ENCODE data around the gene PPP5C. TPM values are rescaled to one million over a fixed set of nuclear protein-coding genes. Genes with fewer than 3 reads are reported as not detected.

The PPP5C gene
- total and polyA plus RNA-seq, 4 donors, result 19.0 to 50.5 (median 28.3) TPM

GRCh38 chr19:46378268-46378667 is 31.4 kb downstream of the PPP5C start:
- Histone ChIP-seq H3K4me3 (ENCODE audit: low read depth in 1 of 3, low read length in 3 of 3) (no peak overlapping the region), H3K9ac (ENCODE audit: low read depth in 1 of 2, low read length in 2 of 2) (no peak overlapping the region), H3K36me3 (ENCODE audit: control insufficient read depth in 4 of 4, insufficient read depth in 3 of 4, low read depth in 1 of 4, low read length in 3 of 4) (peaks cover 0 to 32% (median 23%) of the 10 kb centered on the region in 4 donors), H3K27me3 (ENCODE audit: control insufficient read depth in 4 of 4, insufficient read depth in 4 of 4, low read length in 3 of 4) (no peaks in the 10 kb centered on the region), H3K27ac (ENCODE audit: low read depth in 1 of 2, low read length in 2 of 2) (no peak overlapping the region), H3K9me3 (ENCODE audit: control insufficient read depth in 4 of 4, low read length in 3 of 4) (no peaks in the 10 kb centered on the region), H3K4me1 (ENCODE audit: control insufficient read depth in 4 of 4, insufficient read depth in 4 of 4, low read length in 3 of 4) (peaks cover 0 to 10% (median 9%) of the 10 kb centered on the region in 4 donors)
- no peak for DNase-seq (ENCODE audit: low spot score)
- WGBS, result 51% methylated on average over 2 of the region's 2 CpGs
- TF ChIP-seq EGR1 (IDR thresholded peaks at IDR 0.05; ENCODE audit: low read depth in 2 of 2), result no peak
- TF ChIP-seq JUND (IDR thresholded peaks at IDR 0.05), result peak in 1 of 2 donors; percentile 13

- H3K4me3 ChIP-seq (ENCODE audit: low read depth in 1 of 3, low read length in 3 of 3), result no peak overlapping the region
- H3K9ac ChIP-seq (ENCODE audit: low read depth in 1 of 2, low read length in 2 of 2), result no peak overlapping the region
- no peaks in the 10 kb centered on the region for H3K4me1 ChIP-seq (ENCODE audit: control insufficient read depth in 4 of 4, insufficient read depth in 4 of 4, low read length in 3 of 4)
- peaks cover 0 to 41% (median 28%) of the 10 kb centered on the region in 4 donors for H3K36me3 ChIP-seq (ENCODE audit: control insufficient read depth in 4 of 4, insufficient read depth in 3 of 4, low read depth in 1 of 4, low read length in 3 of 4)
- H3K27me3 ChIP-seq (ENCODE audit: control insufficient read depth in 4 of 4, insufficient read depth in 4 of 4, low read length in 3 of 4), result no peaks in the 10 kb centered on the region
- TF ChIP-seq REST (IDR thresholded peaks at IDR 0.05) (no peak), HNF4G (IDR thresholded peaks at IDR 0.05) (no peak), ZBTB33 (IDR thresholded peaks at IDR 0.05) (no peak), GABPA (IDR thresholded peaks at IDR 0.05 in 1 of 2, conservative IDR thresholded peaks at IDR 0.05 in 1 of 2) (no peak), NR2F2 (IDR thresholded peaks at IDR 0.05) (no peak), RAD21 (IDR thresholded peaks at IDR 0.05) (no peak), MAX (IDR thresholded peaks at IDR 0.05) (no peak), SP1 (IDR thresholded peaks at IDR 0.05) (no peak), EGR1 (IDR thresholded peaks at IDR 0.05; ENCODE audit: low read depth in 2 of 2) (no peak), FOXA1 (IDR thresholded peaks at IDR 0.05) (no peak), RXRA (IDR thresholded peaks at IDR 0.05) (no peak), ATF3 (IDR thresholded peaks at IDR 0.05) (no peak), FOXA2 (IDR thresholded peaks at IDR 0.05) (no peak), HNF4A (conservative IDR thresholded peaks at IDR 0.05) (no peak), CTCF (IDR thresholded peaks at IDR 0.05; ENCODE audit: low read depth, low read length, missing input control) (no peak), YY1 (IDR thresholded peaks at IDR 0.05) (no peak), TAF1 (conservative IDR thresholded peaks at IDR 0.05) (no peak)
- H3K9me3 ChIP-seq (ENCODE audit: control insufficient read depth in 4 of 4, low read length in 3 of 4), result no peaks in the 10 kb centered on the region
- 96% methylated on average over 2 of the region's 2 CpGs for WGBS
- no peak for DNase-seq (ENCODE audit: low spot score)
- no peak overlapping the region for H3K27ac ChIP-seq (ENCODE audit: low read depth in 1 of 2, low read length in 2 of 2)
Observed at GRCh38 chr19:46380690-46381089, 33.8 kb downstream of the PPP5C start.

Measured in liver (tissue), 9 donors.